ENCODE results near the gene SMIM38. TPM values are rescaled to one million over a fixed set of nuclear protein-coding genes. Genes with fewer than 3 reads are reported as not detected.

The SMIM38 gene
- total and polyA plus RNA-seq, 9 donors, result 0.11 to 0.98 (median 0.27) TPM

GRCh38 chr11:69201764-69202370, 46.1 kb downstream of the SMIM38 start:
- Histone ChIP-seq H3K4me3 (ENCODE audit: low read length) (no peak overlapping the region), H3K4me1 (ENCODE audit: control insufficient read depth, insufficient read depth, low read length) (peaks cover 7% of the 10 kb centered on the region), H3K9me3 (replicated peaks; ENCODE audit: control insufficient read depth, low read depth, low read length) (no peaks in the 10 kb centered on the region), H3K27me3 (ENCODE audit: control insufficient read depth, insufficient read depth, low read length) (peaks cover 32% of the 10 kb centered on the region), H3K27ac (ENCODE audit: low read length) (no peak overlapping the region), H3K36me3 (ENCODE audit: control insufficient read depth, insufficient read depth, low read length) (no peaks in the 10 kb centered on the region)
- WGBS (ENCODE audit: insufficient coverage), result 91% methylated on average over 7 of the region's 7 CpGs
- no peak for DNase-seq

DNA sequence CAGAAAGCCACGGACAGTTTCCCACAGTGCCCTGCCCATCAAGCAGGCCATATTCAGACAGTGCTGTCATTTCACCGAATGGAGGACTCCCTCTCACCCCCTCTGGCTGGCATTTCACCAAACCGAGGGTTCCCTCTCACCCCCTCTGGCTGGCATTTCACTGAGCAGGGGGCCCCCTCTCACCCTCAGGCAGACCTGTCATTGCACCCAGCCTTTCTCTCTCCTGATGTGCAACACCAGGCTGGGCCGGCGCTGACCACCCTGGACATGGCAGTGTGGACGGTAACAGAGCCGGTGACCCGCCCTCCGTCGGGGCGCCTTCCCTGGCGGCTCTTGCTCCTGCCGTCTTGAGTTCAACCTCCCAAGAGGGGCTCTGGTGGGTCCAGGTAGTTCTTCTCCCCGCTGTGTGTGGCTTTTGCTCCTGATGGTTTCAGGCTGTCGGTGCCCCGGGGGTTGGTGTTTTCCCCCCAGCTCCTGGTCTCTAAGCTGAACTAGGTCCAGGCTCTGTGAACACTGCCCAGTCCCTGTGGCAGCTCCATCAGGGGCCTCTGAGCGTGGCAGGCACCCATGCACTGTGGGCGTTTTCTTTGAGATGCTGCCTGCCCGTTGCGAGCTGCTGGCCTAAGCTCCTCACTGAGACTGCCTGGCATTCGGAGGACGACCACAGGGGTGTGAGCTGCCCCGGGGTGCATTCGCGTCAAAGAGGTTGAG, 46.9 kb downstream of the SMIM38 start:
- WGBS (ENCODE audit: insufficient coverage), result 84% methylated on average over 25 of the region's 25 CpGs
- Histone ChIP-seq H3K27ac (ENCODE audit: low read length) (no peak overlapping the region), H3K4me3 (ENCODE audit: low read length) (no peak overlapping the region), H3K4me1 (ENCODE audit: control insufficient read depth, insufficient read depth, low read length) (peaks cover 7% of the 10 kb centered on the region), H3K36me3 (ENCODE audit: control insufficient read depth, insufficient read depth, low read length) (no peaks in the 10 kb centered on the region), H3K27me3 (ENCODE audit: control insufficient read depth, insufficient read depth, low read length) (peaks cover 27% of the 10 kb centered on the region), H3K9me3 (replicated peaks; ENCODE audit: control insufficient read depth, low read depth, low read length) (no peaks in the 10 kb centered on the region)
- no peak for DNase-seq

GRCh38 chr11:69203381-69203780, 47.6 kb downstream of the SMIM38 start:
- 91% methylated on average over 5 of the region's 16 CpGs for WGBS (ENCODE audit: insufficient coverage)
- H3K4me3 ChIP-seq (ENCODE audit: low read length), result no peak overlapping the region
- no peaks in the 10 kb centered on the region for H3K36me3 ChIP-seq (ENCODE audit: control insufficient read depth, insufficient read depth, low read length)
- no peak overlapping the region for H3K27ac ChIP-seq (ENCODE audit: low read length)
- peaks cover 4% of the 10 kb centered on the region for H3K9me3 ChIP-seq (replicated peaks; ENCODE audit: control insufficient read depth, low read depth, low read length)
- H3K4me1 ChIP-seq (ENCODE audit: control insufficient read depth, insufficient read depth, low read length), result peaks cover 7% of the 10 kb centered on the region
- H3K27me3 ChIP-seq (ENCODE audit: control insufficient read depth, insufficient read depth, low read length), result peaks cover 23% of the 10 kb centered on the region
- DNase-seq, result no peak

GRCh38 chr11:69203901-69204245, 48.1 kb downstream of the SMIM38 start:
- Histone ChIP-seq H3K27me3 (ENCODE audit: control insufficient read depth, insufficient read depth, low read length) (peaks cover 22% of the 10 kb centered on the region), H3K4me1 (ENCODE audit: control insufficient read depth, insufficient read depth, low read length) (peaks cover 7% of the 10 kb centered on the region), H3K4me3 (ENCODE audit: low read length) (no peak overlapping the region), H3K9me3 (replicated peaks; ENCODE audit: control insufficient read depth, low read depth, low read length) (peaks cover 5% of the 10 kb centered on the region), H3K36me3 (ENCODE audit: control insufficient read depth, insufficient read depth, low read length) (no peaks in the 10 kb centered on the region), H3K27ac (ENCODE audit: low read length) (no peak overlapping the region)
- WGBS (ENCODE audit: insufficient coverage), result 84% methylated on average over 8 of the region's 8 CpGs
- no peak for DNase-seq

DNA sequence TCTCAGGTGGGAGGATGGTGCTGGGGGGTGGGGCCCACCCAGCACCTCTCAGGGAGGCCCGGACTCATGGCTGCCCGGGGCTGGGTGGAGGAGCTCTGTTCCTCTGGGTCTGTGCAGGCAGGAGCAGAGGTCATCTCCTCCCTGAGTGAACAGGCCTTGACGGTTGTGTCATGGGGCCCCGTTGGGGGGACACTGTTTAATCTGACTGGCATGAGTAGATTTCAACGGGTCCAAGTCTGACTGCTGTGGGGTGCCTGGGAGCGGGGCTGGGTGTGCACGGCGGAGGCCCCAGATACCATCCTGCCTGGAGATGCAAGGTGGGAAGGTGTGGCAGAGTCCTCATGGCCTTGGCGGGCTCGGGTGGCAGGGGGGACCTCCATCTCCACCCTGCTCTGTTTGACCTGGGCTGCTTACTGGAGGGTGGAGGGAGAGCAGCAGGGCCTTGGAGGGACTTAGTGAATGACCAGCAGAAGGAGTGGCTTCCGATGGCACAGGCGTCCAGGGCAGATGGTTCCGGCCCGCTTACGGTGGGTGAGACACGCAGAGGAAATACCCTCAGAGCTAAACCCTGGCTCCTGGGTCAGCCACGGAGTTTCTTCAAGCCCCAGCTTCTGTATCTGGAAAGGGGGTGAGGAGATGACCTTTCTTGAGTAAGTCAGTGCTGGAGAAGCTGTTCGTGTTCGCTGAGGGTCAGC, 48.7 kb downstream of the SMIM38 start:
- H3K27ac ChIP-seq (ENCODE audit: low read length), result no peak overlapping the region
- no peak for DNase-seq
- H3K9me3 ChIP-seq (replicated peaks; ENCODE audit: control insufficient read depth, low read depth, low read length), result peaks cover 5% of the 10 kb centered on the region
- H3K27me3 ChIP-seq (ENCODE audit: control insufficient read depth, insufficient read depth, low read length), result peaks cover 20% of the 10 kb centered on the region
- 76% methylated on average over 17 of the region's 19 CpGs for WGBS (ENCODE audit: insufficient coverage)
- no peaks in the 10 kb centered on the region for H3K36me3 ChIP-seq (ENCODE audit: control insufficient read depth, insufficient read depth, low read length)
- peaks cover 7% of the 10 kb centered on the region for H3K4me1 ChIP-seq (ENCODE audit: control insufficient read depth, insufficient read depth, low read length)
- no peak overlapping the region for H3K4me3 ChIP-seq (ENCODE audit: low read length)

DNA sequence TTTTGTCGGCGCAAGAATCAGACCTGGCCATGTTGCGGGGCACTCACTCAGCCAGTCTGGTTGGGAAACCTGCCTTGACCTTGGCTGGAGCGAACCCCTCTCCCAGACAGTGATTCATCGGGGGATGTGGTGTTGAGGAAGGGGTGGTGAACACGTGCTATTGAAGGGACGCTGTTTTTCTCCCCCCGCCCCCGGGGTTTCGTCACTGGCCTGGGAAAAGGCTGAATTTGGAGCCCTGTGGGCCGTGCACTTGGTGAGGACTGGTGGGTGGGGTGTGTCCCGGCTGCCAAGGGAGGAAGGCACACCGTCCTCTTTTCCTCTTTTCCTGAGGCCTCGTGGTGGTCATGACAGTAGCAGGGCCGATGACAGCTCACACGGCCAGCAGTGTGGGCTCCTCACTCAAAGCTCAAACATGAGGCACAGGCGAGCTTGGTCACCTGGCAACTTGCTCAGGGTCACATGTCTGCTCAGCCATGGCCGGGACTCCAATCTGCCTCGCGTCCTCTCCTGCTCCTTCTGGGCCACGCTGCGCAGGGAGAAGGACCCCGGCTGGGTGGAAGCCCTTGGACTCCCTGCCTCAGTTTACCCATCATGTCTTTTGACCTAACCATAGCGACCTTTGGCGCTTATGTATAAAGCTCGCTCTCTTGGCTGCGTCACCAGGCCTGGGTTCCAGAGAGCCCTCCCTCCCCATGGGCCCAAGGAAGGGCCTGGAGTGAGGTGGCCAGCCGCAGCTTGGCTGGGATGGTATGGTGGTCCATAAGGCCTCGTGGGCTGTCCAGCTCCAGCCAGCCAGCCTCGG, 49.4 kb downstream of the SMIM38 start:
- Histone ChIP-seq H3K36me3 (ENCODE audit: control insufficient read depth, insufficient read depth, low read length) (no peaks in the 10 kb centered on the region), H3K4me3 (ENCODE audit: low read length) (no peak overlapping the region), H3K27ac (ENCODE audit: low read length) (no peak overlapping the region), H3K4me1 (ENCODE audit: control insufficient read depth, insufficient read depth, low read length) (peaks cover 4% of the 10 kb centered on the region), H3K27me3 (ENCODE audit: control insufficient read depth, insufficient read depth, low read length) (peaks cover 21% of the 10 kb centered on the region), H3K9me3 (replicated peaks; ENCODE audit: control insufficient read depth, low read depth, low read length) (peaks cover 5% of the 10 kb centered on the region)
- DNase-seq, result no peak
- WGBS (ENCODE audit: insufficient coverage), result 81% methylated on average over 16 of the region's 30 CpGs

Other genes with a start within 250 kb of the SMIM38 start
- gene MRGPRD, start 174.9 kb upstream of the SMIM38 start, total RNA-seq, result not detected
- under 1 TPM in 3 of 8 donors, not detected in 5; 0.25 to 0.60 (median 0.27) TPM for gene MRGPRD, start 174.9 kb upstream of the SMIM38 start, polyA plus RNA-seq (ENCODE audit: insufficient read depth in 1 of 8, insufficient read length in 8 of 8, low replicate concordance in 1 of 8)
- 10.2 TPM for gene MRGPRF, start 142.7 kb upstream of the SMIM38 start, total RNA-seq
- 10 to 100 TPM; 17.1 to 27.2 (median 20.2) TPM for gene MRGPRF, start 142.7 kb upstream of the SMIM38 start, polyA plus RNA-seq (ENCODE audit: insufficient read depth in 1 of 8, insufficient read length in 8 of 8, low replicate concordance in 1 of 8)
- 6.8 TPM for gene TPCN2, start 107.0 kb upstream of the SMIM38 start, total RNA-seq
- gene TPCN2, start 107.0 kb upstream of the SMIM38 start, polyA plus RNA-seq (ENCODE audit: insufficient read depth in 1 of 8, insufficient read length in 8 of 8, low replicate concordance in 1 of 8), result 1 to 10 TPM; 6.4 to 9.9 (median 8.1) TPM
- 0.62 TPM for gene MYEOV, start 138.2 kb downstream of the SMIM38 start, total RNA-seq
- 1 to 10 TPM in 5 of 8 donors, under 1 TPM in 2, not detected in 1; 0.48 to 1.9 (median 1.3) TPM for gene MYEOV, start 138.2 kb downstream of the SMIM38 start, polyA plus RNA-seq (ENCODE audit: insufficient read depth in 1 of 8, insufficient read length in 8 of 8, low replicate concordance in 1 of 8)